DOHH2 (cell line): ENCODE data around the gene TRIM45.
"Not testable (repeated sequence)": the region's sequence is repeated elsewhere in the genome, so short reads cannot be mapped to it uniquely, and the experiment has no call there.

ENCODE experiments used
- H3F3A ChIP-seq: fragments of 200-600 bp; sonication (generic), shearing (Covaris generic); 2 replicates; pipeline ENCODE4 v1.6.0; 2016; ENCODE audit warnings: antibody characterized with exemption, mild to moderate bottlenecking; ENCODE audit not compliant: control insufficient read depth, insufficient read depth
- H3K27ac ChIP-seq: fragments of 200-600 bp; sonication (generic); 2 replicates; pipeline ENCODE4 v1.5.1; 2014; ENCODE audit warnings: low read depth, mild to moderate bottlenecking, low read length, moderate library complexity
- H3K27me3 ChIP-seq: fragments of 200-600 bp; sonication (generic); 2 replicates; pipeline ENCODE4 v1.6.1; 2014; ENCODE audit warnings: mild to moderate bottlenecking, low read length, mixed read lengths; ENCODE audit not compliant: control insufficient read depth
- H3K36me3 ChIP-seq: fragments of 200-600 bp; sonication (generic); 2 replicates; pipeline ENCODE4 v1.6.1; 2014; ENCODE audit warnings: mild to moderate bottlenecking, low read length, moderate library complexity, mixed read lengths; ENCODE audit not compliant: control insufficient read depth
- H3K4me1 ChIP-seq: fragments of 200-600 bp; sonication (generic); 2 replicates; pipeline ENCODE4 v1.6.1; 2014; ENCODE audit warnings: mild to moderate bottlenecking, low read length, mixed read lengths; ENCODE audit not compliant: control insufficient read depth
- H3K4me2 ChIP-seq: fragments of 200-600 bp; sonication (generic); 2 replicates; pipeline ENCODE4 v1.6.0; 2014; ENCODE audit warnings: mild to moderate bottlenecking, low read length, moderate library complexity
- H3K4me3 ChIP-seq: fragments of 200-600 bp; sonication (generic); 2 replicates; pipeline ENCODE4 v1.5.1; 2014; ENCODE audit warnings: mild to moderate bottlenecking, low read length, mixed read lengths
- H3K79me2 ChIP-seq: fragments of 200-600 bp; sonication (generic); 2 replicates; pipeline ENCODE4 v1.6.1; 2014; ENCODE audit warnings: mild to moderate bottlenecking, low read length, mixed read lengths; ENCODE audit not compliant: control insufficient read depth
- H3K9me2 ChIP-seq: fragments of 200-600 bp; sonication (generic); replicated peaks from 2 replicates; pipeline ENCODE4 v1.6.1; 2014; ENCODE audit warnings: mild to moderate bottlenecking, low read length, mixed read lengths; ENCODE audit not compliant: control insufficient read depth
- H3K9me3 ChIP-seq: fragments of 200-600 bp; sonication (generic); 2 replicates; pipeline ENCODE4 v1.6.1; 2014; ENCODE audit warnings: antibody characterized with exemption, low read length, mixed read lengths; ENCODE audit not compliant: control insufficient read depth, insufficient read depth
- H4K20me1 ChIP-seq: fragments of 200-600 bp; sonication (generic); 2 replicates; pipeline ENCODE4 v1.6.0; 2014; ENCODE audit warnings: low read depth, mild to moderate bottlenecking, antibody characterized with exemption, low read length, moderate library complexity; ENCODE audit not compliant: control insufficient read depth, insufficient read depth
- EZH2phosphoT487 ChIP-seq: fragments of 200-600 bp; sonication (generic); IDR thresholded peaks from 2 replicates; pipeline ENCODE4 v1.6.1; 2017; ENCODE audit warnings: borderline replicate concordance, mild to moderate bottlenecking, antibody characterized with exemption, low read length, moderate library complexity, mixed read lengths
- TF ChIP-seq, protein P1 (sequence below): fragments of 200-600 bp; sonication (generic); IDR thresholded peaks from one replicate; pipeline ENCODE4 v1.5.1; 2014; ENCODE audit warnings: antibody characterized with exemption, mild to moderate bottlenecking, low read depth, low read length; ENCODE audit not compliant: poor library complexity, severe bottlenecking

The TRIM45 gene

DNA sequence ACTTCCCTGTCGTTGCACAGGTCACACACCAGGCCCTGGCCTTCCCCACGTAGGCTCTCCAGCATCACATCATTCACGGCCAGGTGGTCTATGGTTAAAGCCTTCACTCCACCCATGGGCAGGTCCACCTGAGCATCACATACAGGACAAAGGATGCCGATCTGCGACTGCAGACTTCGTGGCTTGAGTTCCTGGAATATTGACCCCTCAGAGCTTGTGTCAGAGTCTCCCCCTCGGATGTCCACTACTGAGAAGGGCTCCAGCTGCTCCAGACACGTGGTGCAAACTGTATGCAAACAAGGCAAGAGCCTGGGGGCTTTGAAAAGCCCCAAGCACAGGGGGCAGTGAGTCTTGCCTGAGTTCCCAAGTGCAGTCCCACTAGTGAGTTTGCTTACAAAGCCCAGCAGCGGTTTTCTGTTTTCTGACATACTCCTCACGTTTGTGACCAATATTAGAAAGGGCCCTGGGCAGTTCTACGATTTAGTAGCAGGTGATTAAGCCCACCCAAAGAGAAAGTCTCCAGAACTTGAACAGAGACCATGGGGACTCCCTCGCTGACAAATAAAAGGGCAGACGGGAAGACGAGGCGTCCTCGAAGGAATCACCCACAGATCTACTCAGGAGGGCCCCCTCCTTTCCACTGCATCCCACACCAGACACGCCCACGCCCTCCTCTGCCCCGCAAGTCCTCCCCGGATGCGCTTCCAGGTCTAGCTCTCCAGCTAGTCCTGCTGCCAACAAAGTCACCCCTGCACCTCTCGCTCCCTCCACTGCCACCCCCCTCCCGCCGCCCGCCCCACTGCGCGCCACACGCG lies 568 bp downstream of the TRIM45 start:
- no peaks in the 10 kb centered on the region for H3K9me3 ChIP-seq
- no peaks in the 10 kb centered on the region for H4K20me1 ChIP-seq
- peaks cover 18% of the 10 kb centered on the region for H3K27me3 ChIP-seq
- no peaks in the 10 kb centered on the region for H3K9me2 ChIP-seq
- no peaks in the 10 kb centered on the region for H3F3A ChIP-seq
- no peaks in the 10 kb centered on the region for H3K36me3 ChIP-seq
- H3K4me1 ChIP-seq: peaks cover 12% of the 10 kb centered on the region; the same call in 1 of the 2 replicates
- peak overlapping the region; percentile 82 for H3K4me2 ChIP-seq
- TF ChIP-seq, protein P1, sequence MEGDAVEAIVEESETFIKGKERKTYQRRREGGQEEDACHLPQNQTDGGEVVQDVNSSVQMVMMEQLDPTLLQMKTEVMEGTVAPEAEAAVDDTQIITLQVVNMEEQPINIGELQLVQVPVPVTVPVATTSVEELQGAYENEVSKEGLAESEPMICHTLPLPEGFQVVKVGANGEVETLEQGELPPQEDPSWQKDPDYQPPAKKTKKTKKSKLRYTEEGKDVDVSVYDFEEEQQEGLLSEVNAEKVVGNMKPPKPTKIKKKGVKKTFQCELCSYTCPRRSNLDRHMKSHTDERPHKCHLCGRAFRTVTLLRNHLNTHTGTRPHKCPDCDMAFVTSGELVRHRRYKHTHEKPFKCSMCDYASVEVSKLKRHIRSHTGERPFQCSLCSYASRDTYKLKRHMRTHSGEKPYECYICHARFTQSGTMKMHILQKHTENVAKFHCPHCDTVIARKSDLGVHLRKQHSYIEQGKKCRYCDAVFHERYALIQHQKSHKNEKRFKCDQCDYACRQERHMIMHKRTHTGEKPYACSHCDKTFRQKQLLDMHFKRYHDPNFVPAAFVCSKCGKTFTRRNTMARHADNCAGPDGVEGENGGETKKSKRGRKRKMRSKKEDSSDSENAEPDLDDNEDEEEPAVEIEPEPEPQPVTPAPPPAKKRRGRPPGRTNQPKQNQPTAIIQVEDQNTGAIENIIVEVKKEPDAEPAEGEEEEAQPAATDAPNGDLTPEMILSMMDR: no peak
- no peak for TF ChIP-seq EZH2phosphoT487
- H3K79me2 ChIP-seq: no peaks in the 10 kb centered on the region
- H3K27ac ChIP-seq: no peak overlapping the region
- H3K4me3 ChIP-seq: peak overlapping the region; percentile 80

DNA sequence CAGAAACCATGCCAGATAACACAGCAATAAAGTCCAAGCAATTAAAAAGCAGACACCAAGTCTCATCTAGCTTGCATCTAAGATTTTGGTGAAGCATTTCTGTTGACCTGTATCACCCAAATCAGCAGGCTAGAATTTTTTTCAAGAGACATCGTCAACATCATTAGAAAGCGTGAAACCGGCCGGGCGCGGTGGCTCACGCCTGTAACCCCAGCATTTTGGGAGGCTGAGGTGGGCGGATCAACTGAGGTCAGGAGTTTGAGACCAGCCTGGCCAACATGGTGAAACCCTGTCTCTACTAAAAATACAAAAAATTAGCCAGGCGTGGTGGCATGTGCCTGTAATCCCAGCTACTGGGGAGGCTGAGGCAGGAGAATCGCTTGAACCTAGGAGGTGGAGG lies 2.4 kb downstream of the TRIM45 start:
- H3K4me3 ChIP-seq, H4K20me1 ChIP-seq, H3K36me3 ChIP-seq, H3K9me3 ChIP-seq, H3K79me2 ChIP-seq, H3K27me3 ChIP-seq, H3K4me2 ChIP-seq, H3F3A ChIP-seq, H3K9me2 ChIP-seq, H3K27ac ChIP-seq: not testable (repeated sequence)
- peaks cover 12% of the 10 kb centered on the region; the same call in 1 of the 2 replicates for H3K4me1 ChIP-seq

DNA sequence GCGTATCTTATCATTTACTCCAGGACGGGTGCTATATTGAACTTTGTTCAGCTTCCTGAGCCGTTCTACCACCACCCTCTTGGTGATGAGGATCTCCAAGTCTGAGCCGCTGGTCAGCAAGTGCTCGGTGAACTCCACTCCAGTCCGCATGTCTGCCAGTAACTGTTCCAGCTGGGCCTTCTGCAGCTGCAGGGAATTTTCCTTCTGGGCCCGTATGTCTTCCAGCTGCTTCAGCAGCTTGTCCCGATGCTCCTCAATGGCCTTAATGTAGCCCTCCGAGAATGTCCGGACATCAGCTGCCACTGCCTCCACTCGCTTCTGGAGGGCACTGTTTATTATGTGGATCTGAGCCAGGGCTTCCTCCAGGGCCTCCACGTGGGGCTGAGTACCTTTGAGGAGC lies 3.4 kb downstream of the TRIM45 start:
- Histone ChIP-seq H3K4me3 (no peak overlapping the region), H3K4me2 (no peak overlapping the region), H3K27ac (no peak overlapping the region), H3F3A (no peaks in the 10 kb centered on the region), H3K9me3 (no peaks in the 10 kb centered on the region), H3K4me1 (peaks cover 12% of the 10 kb centered on the region; the same call in 1 of the 2 replicates), H3K27me3 (peaks cover 9% of the 10 kb centered on the region), H3K36me3 (no peaks in the 10 kb centered on the region), H3K9me2 (no peaks in the 10 kb centered on the region), H4K20me1 (no peaks in the 10 kb centered on the region), H3K79me2 (no peaks in the 10 kb centered on the region)
- no peak for TF ChIP-seq EZH2phosphoT487
- TF ChIP-seq, protein P1: no peak

DNA sequence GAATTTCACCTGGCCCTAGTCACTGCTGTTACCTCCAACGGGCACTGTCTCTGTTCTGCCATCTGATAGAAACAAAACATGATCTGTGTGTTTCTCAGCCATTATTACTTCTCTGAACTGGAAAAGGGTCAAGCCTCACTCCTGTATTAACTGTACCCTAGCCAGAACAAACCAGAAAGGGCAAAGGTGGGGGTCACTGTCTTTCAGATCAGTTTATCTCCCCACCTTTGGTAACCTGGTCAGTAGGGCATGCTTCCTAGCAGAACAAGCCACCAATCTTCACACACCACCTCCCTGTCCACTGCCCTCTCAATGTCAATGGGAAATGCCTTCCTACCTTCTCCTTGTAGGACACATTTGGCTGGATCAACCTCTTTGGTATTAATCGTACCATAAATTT lies 3.9 kb downstream of the TRIM45 start:
- Histone ChIP-seq H3K27me3 (peaks cover 9% of the 10 kb centered on the region), H3K4me2 (no peak overlapping the region), H3F3A (no peaks in the 10 kb centered on the region), H3K4me3 (no peak overlapping the region), H3K9me2 (no peaks in the 10 kb centered on the region), H3K36me3 (no peaks in the 10 kb centered on the region), H3K9me3 (no peaks in the 10 kb centered on the region), H3K27ac (no peak overlapping the region), H3K79me2 (no peaks in the 10 kb centered on the region), H4K20me1 (no peaks in the 10 kb centered on the region), H3K4me1 (peaks cover 12% of the 10 kb centered on the region; the same call in 1 of the 2 replicates)
- TF ChIP-seq, protein P1: no peak
